ENCODE results near the gene SLC25A1.

GRCh38 chr22:19187716-19188563, 9.4 kb upstream of the SLC25A1 start:
- TF ChIP-seq CTCF (IDR thresholded peaks at IDR 0.05) (no peak), KDM1A (IDR thresholded peaks at IDR 0.05; ENCODE audit: low read depth) (no peak)

Measured in A549 (cell line).